HG03196 (cell line): ENCODE data around the gene TMEM150C.

Experiments used
- ATAC-seq: cut with Tn5 transposase; IDR thresholded peaks from one replicate; pipeline ENCODE4 v1.9.1; 2021; ENCODE audit not compliant: unreplicated experiment

The TMEM150C gene

GRCh38 chr4:82519072-82519471 lies 42.7 kb downstream of the TMEM150C start:
- no peak for ATAC-seq

- ATAC-seq, result no peak
These were observed 44.7 kb downstream of the TMEM150C start for GRCh38 chr4:82517043-82517442.

- no peak for ATAC-seq
These were observed 46.1 kb downstream of the TMEM150C start for GRCh38 chr4:82515705-82516104.

- no peak for ATAC-seq
These were observed 48.4 kb downstream of the TMEM150C start for GRCh38 chr4:82513382-82513781.

GRCh38 chr4:82510216-82510615 lies 51.6 kb downstream of the TMEM150C start:
- ATAC-seq, result no peak

- ATAC-seq, result no peak
These were observed 52.9 kb downstream of the TMEM150C start for GRCh38 chr4:82508806-82509428.

- ATAC-seq, result no peak
These were observed 53.8 kb downstream of the TMEM150C start for GRCh38 chr4:82508011-82508410.

- ATAC-seq, result no peak
These were observed 60.7 kb downstream of the TMEM150C start for GRCh38 chr4:82501154-82501442.

- ATAC-seq, result no peak
These were observed 61.2 kb downstream of the TMEM150C start for GRCh38 chr4:82500435-82501153.

- ATAC-seq, result no peak
These were observed 61.9 kb downstream of the TMEM150C start for GRCh38 chr4:82499738-82500434.

GRCh38 chr4:82496349-82496748 lies 65.4 kb downstream of the TMEM150C start:
- no peak for ATAC-seq

- no peak for ATAC-seq
These were observed 66.1 kb downstream of the TMEM150C start for GRCh38 chr4:82495666-82496065.

- no peak for ATAC-seq
These were observed 67.9 kb downstream of the TMEM150C start for GRCh38 chr4:82493721-82494425.

- no peak for ATAC-seq
These were observed 70.4 kb downstream of the TMEM150C start for GRCh38 chr4:82491251-82491960.

GRCh38 chr4:82489987-82490386 lies 71.8 kb downstream of the TMEM150C start:
- no peak for ATAC-seq

- no peak for ATAC-seq
These were observed 72.7 kb downstream of the TMEM150C start for GRCh38 chr4:82489076-82489475.

GRCh38 chr4:82484996-82485783 lies 76.6 kb downstream of the TMEM150C start:
- no peak for ATAC-seq

GRCh38 chr4:82482387-82482786 lies 79.4 kb downstream of the TMEM150C start:
- ATAC-seq, result no peak

- no peak for ATAC-seq
These were observed 80.3 kb downstream of the TMEM150C start for GRCh38 chr4:82481506-82481840.

- no peak for ATAC-seq
These were observed 80.8 kb downstream of the TMEM150C start for GRCh38 chr4:82480771-82481505.
